Lower lobe of right lung (tissue), 2 donors: ENCODE measurements around the gene RPAP2. TPM values are rescaled to one million over a fixed set of nuclear protein-coding genes. Genes with fewer than 3 reads are reported as not detected.

Experiments
- ATAC-seq, 2 donors: fragments of 200-7000 bp; cut with Tn5 transposase; one replicate each; pipeline ENCODE4 v1.9.1; 2020 to 2022; ENCODE audit warnings: mild to moderate bottlenecking in 2 of 2, moderate library complexity in 2 of 2
- DNase-seq: peaks from one replicate; pipeline ENCODE4 v3.0.0-alpha.2; 2020
- H3K27ac ChIP-seq: fragments of 200-600 bp; one replicate; pipeline ENCODE4 v1.8.0; 2022
- H3K27me3 ChIP-seq: fragments of 200-600 bp; one replicate; pipeline ENCODE4 v1.8.0; 2022; ENCODE audit warnings: low read depth
- H3K36me3 ChIP-seq: fragments of 200-600 bp; one replicate; pipeline ENCODE4 v1.8.0; 2022; ENCODE audit warnings: mild to moderate bottlenecking
- H3K4me1 ChIP-seq: fragments of 200-600 bp; one replicate; pipeline ENCODE4 v1.8.0; 2022
- H3K4me3 ChIP-seq: fragments of 200-600 bp; one replicate; pipeline ENCODE4 v1.8.0; 2022; ENCODE audit warnings: mild to moderate bottlenecking
- H3K9me3 ChIP-seq: fragments of 200-600 bp; one replicate; pipeline ENCODE4 v1.8.0; 2022
- intact Hi-C: fragments of 100-400 bp; cut with DNase I; formaldehyde crosslinking; loops from one replicate; pipeline ENCODE4 v1.11.0; 2022
- total RNA-seq: library from RNA; stranded (reverse); fragmentation: NEBNext Ultra II Directional; extraction: Animal tissue kit (Norgen Biotek cat#: 25700); gene quantifications from one replicate; pipeline ENCODE4 v1.2.1, GENCODE V29; 2021
- TF ChIP-seq, protein P1 (sequence below): fragments of 200-600 bp; IDR thresholded peaks from one replicate; pipeline ENCODE4 v1.8.0; 2022; ENCODE audit warnings: antibody characterized with exemption, mild to moderate bottlenecking
- donor health status: DM: no; HTN: yes; CAD: no; lungs with severe emphysema.

Gene RPAP2
- total RNA-seq, 1 donor from 2014 or later, result 20.0 TPM

DNA sequence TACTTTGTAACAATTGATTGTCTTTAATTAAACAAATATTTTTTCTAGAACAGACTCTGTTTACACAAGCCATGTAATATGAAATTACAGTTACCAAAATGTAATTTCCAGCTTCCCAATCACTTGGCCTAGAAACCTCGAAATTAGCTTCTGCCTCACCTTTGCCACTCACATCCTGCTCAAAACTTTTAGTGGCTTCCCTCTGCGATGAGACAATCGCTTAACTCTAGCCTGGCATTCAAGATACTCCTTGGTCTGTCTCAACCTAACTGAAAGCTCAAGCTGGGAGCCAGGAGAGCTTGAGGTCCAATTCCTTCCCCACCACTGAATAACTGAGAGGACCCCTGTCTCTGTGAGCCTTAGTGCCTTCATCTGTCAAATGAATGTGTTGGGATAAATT lies 145.0 kb downstream of the RPAP2 start:
- intact Hi-C loops, result no loop called here
- Histone ChIP-seq H3K4me3 (no peak overlapping the region), H3K9me3 (no peaks in the 10 kb centered on the region), H3K27ac (no peak overlapping the region), H3K27me3 (no peaks in the 10 kb centered on the region), H3K36me3 (no peaks in the 10 kb centered on the region), H3K4me1 (no peaks in the 10 kb centered on the region)
- ATAC-seq, result no peak
- DNase-seq, result no peak
- TF ChIP-seq, protein P1, sequence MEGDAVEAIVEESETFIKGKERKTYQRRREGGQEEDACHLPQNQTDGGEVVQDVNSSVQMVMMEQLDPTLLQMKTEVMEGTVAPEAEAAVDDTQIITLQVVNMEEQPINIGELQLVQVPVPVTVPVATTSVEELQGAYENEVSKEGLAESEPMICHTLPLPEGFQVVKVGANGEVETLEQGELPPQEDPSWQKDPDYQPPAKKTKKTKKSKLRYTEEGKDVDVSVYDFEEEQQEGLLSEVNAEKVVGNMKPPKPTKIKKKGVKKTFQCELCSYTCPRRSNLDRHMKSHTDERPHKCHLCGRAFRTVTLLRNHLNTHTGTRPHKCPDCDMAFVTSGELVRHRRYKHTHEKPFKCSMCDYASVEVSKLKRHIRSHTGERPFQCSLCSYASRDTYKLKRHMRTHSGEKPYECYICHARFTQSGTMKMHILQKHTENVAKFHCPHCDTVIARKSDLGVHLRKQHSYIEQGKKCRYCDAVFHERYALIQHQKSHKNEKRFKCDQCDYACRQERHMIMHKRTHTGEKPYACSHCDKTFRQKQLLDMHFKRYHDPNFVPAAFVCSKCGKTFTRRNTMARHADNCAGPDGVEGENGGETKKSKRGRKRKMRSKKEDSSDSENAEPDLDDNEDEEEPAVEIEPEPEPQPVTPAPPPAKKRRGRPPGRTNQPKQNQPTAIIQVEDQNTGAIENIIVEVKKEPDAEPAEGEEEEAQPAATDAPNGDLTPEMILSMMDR, result no peak

- no peaks in the 10 kb centered on the region for H3K27me3 ChIP-seq
- intact Hi-C loops, result no loop called here
- no peaks in the 10 kb centered on the region for H3K36me3 ChIP-seq
- no peak for ATAC-seq
- TF ChIP-seq, protein P1, result no peak
- H3K4me1 ChIP-seq, result no peaks in the 10 kb centered on the region
- no peak overlapping the region for H3K4me3 ChIP-seq
- no peak overlapping the region for H3K27ac ChIP-seq
- H3K9me3 ChIP-seq, result no peaks in the 10 kb centered on the region
- no peak for DNase-seq
Measured at GRCh38 chr1:92444351-92444750, 145.5 kb downstream of the RPAP2 start.

DNA sequence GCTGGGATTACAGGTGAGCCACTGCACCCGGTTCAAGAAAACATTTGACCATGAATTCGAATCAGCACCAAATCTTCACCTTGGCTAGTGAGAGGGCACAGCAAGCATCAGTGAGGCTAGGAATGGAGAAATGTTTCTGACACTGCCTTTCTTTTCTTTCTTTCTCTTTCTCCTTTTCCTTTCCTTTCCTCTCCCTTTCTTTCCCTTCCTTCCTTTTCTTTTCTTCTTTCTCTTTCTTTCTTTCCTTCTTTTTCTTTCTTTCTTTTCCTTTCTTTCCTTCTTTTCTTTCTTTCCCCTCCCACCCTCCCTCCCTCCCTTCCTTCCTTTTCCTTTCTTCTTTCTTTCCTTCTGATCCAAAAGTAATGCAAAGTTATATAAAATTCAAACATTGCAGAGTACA lies 147.0 kb downstream of the RPAP2 start:
- H3K27ac ChIP-seq, result no peak overlapping the region
- no peaks in the 10 kb centered on the region for H3K9me3 ChIP-seq
- no peak overlapping the region for H3K4me3 ChIP-seq
- ATAC-seq (no peak), DNase-seq (no peak)
- no peaks in the 10 kb centered on the region for H3K36me3 ChIP-seq
- TF ChIP-seq, protein P1, result no peak
- H3K27me3 ChIP-seq, result no peaks in the 10 kb centered on the region
- no peaks in the 10 kb centered on the region for H3K4me1 ChIP-seq
- intact Hi-C loops, result no loop called here

DNA sequence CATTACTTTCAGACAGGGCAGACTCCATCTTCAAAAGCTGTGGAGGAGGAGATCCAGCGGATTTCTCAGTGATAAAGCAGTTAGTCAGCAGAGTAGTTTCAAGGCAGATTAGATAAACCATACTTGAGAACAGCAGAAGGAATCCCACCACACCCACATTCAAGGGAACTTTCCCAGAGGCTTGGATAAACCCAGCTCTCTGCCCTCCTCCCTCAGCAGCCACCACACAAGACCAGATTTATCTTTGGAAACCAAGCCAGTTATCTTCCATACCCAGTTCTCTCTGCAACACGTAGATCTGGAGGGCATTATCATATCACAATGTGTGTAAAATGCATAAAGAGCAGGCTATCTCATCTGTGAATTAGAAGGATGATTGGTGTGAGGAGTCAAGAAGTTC lies 147.7 kb downstream of the RPAP2 start:
- Histone ChIP-seq H3K36me3 (no peaks in the 10 kb centered on the region), H3K4me3 (no peak overlapping the region), H3K27me3 (no peaks in the 10 kb centered on the region), H3K9me3 (no peaks in the 10 kb centered on the region), H3K4me1 (no peaks in the 10 kb centered on the region), H3K27ac (no peak overlapping the region)
- intact Hi-C loops, result no loop called here
- no peak for ATAC-seq
- DNase-seq, result no peak
- TF ChIP-seq, protein P1, result no peak

DNA sequence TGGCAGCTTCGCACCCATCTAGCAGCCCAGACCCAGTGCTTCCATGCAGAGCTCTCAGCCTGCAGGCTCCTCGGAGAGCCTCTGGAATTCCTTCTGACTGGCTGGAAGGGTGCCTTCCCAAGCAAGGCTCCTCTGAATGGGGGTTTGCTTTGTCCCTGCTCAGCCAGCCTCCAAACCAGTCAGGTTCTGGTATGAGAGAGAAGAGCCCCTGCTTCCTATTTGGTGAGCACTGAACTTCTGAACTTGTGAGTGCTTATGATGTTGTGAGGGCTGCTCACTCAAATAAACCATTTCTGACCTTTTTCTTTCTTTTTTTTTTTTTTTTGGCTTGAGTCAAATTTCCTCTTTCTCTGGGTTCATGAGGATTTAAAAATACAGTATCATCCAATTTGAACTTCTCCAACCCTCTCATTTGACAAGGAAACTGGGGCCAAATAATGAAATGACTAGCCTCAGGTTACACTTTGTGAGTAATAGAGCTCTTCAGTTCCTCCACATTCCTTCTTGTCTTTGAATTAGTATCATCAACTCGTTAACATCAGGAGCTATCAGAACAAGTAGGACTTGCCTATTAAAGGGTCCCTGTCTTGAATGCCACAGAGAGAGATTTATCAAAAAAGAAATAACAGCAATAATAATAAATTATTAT lies 148.3 kb downstream of the RPAP2 start:
- ATAC-seq, result no peak

More for the DNA sequence above, 148.3 kb downstream of the RPAP2 start:
- H3K27me3 ChIP-seq, result no peaks in the 10 kb centered on the region
- no peaks in the 10 kb centered on the region for H3K9me3 ChIP-seq
- DNase-seq, result no peak
- no peak overlapping the region for H3K27ac ChIP-seq
- intact Hi-C loops, result no loop called here
- H3K4me3 ChIP-seq, result no peak overlapping the region
- TF ChIP-seq, protein P1, result no peak
- H3K36me3 ChIP-seq, result no peaks in the 10 kb centered on the region
- H3K4me1 ChIP-seq, result no peaks in the 10 kb centered on the region
